Measurements from ENCODE around the gene FGFR4.

The FGFR4 gene

DNA sequence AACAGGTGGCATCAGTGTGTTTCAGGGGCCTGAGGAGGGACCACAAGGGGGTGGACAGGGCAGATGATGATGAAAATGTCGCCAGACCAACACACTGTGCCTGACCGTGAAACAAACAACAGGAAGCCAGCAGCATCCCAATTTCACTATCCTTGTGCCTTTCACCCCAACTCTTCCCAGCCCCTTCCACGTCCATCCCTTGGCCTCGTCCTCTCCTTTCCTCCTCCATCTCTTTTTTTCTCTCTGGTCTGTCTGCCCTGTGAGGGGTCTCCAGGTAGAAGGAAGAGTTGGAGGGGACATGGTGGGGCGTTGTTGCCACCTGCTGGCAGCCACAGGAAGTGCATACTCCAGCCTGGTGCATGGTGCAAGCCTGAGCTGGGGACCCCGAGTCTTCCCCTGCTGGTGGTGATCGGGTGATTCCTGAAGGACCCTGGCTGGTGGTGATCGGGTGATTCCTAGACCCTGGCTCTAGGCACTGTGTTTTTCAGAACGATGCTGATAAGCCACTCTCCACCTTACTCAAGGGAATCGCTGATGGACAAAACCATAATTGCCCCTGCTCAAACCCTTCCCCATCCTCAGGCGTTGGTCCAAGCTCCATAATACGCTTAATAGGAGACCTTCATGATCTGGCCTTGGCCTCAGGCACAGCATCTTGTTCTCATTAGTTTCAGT, 25.1 kb downstream of the FGFR4 start:
- DNase-seq (ENCODE audit: insufficient read length, low spot score) = peak; percentile 74
- no peak for TF ChIP-seq POLR2A (IDR thresholded peaks at IDR 0.05; ENCODE audit: low read depth, low read length)
- TF ChIP-seq TAF1 (IDR thresholded peaks at IDR 0.05; ENCODE audit: low read depth, low read length) = no peak
- TF ChIP-seq POU2F2 (IDR thresholded peaks at IDR 0.05; ENCODE audit: low read depth, low read length) = peak; percentile 51; the same call in 1 of the 2 replicates
- no peak for TF ChIP-seq SPI1 (IDR thresholded peaks at IDR 0.05; ENCODE audit: low read depth, low read length)
- peak; percentile 88 for FAIRE-seq

DNA sequence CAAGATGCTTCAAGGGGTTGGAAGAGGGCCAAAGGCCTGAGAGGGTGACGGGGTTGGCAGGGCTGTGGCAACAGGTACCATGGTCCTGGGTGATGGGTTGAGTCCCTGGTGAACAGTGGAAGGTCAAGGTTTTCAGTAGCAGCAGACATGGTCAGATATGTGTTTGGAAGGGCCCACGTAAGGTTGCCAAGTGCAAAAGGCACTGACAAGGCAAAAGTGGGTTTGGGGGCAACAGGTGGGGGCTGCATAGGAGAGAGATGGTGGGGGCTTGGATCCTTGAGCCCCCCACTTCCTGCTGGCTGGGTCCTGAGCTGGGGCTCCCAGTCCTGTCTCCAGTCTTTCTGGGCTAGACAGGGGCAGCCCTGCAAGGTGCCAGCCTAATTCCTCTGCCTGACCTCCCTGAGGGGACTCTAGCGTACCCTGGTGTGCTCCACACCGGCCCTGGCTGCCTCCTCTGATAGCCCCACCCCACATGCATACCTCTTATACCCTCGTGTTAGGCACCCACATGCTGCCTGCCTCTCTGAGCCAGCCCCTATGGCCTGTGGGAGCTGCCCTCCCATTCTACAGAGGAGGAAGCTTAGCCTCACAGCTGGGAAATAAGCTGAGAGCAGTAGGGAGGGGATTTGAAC, 26.0 kb downstream of the FGFR4 start:
- DNase-seq (ENCODE audit: insufficient read length, low spot score) = no peak
- no peak for FAIRE-seq
- TF ChIP-seq TAF1 (IDR thresholded peaks at IDR 0.05; ENCODE audit: low read depth, low read length) (no peak), PAX5 (IDR thresholded peaks at IDR 0.05; ENCODE audit: insufficient read depth, low read length, severe bottlenecking) (no peak), POLR2AphosphoS5 (IDR thresholded peaks at IDR 0.05; ENCODE audit: low read depth, low read length) (no peak), POU2F2 (IDR thresholded peaks at IDR 0.05; ENCODE audit: low read depth, low read length) (no peak), POLR2A (IDR thresholded peaks at IDR 0.05; ENCODE audit: low read depth, low read length) (no peak), SPI1 (IDR thresholded peaks at IDR 0.05; ENCODE audit: low read depth, low read length) (no peak)

DNA sequence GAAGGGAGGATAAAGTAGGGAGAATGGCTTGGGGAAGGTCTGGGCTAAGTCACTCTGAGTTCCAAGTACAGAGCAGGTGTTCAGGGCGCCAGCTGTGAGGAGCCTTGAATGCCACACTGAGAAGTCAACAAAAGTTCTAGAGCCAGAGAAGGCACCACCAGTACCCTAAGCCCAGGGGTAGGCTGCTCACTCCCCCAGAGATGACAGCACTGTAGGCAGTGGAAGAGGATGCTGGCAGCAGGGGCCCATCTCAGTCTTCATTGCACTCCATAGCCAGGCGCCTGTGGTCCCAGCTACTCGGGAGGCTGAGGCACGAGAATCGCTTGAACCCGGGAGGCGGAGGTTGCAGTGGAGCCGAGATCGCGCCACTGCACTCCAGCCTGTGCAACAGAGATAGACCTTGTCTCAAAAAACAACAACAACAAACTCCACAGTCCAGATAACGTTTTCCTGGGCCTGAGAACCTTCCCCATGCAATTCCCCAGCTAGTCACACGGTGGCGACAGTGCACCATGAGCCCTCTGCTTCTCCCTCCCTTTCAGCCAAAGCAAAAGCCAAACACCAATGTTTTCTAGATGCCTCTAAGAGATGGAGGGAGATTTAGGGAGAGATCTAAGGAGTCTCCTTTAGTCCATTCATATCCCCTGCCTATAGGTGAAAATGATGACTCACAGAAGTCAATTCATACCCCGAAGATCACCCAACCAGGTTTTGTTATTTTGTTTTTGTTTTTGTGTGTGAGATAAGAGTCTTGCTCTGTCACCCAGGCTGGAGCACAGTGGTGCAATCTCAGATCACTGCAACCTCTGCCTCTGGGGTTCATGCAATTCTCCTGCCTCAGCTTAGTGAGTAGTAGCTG, 27.1 kb downstream of the FGFR4 start:
- TF ChIP-seq SPI1 (IDR thresholded peaks at IDR 0.05; ENCODE audit: low read depth, low read length) = no peak
- TF ChIP-seq POU2F2 (IDR thresholded peaks at IDR 0.05; ENCODE audit: low read depth, low read length) = peak; percentile 80; the same call in 1 of the 2 replicates
- DNase-seq (ENCODE audit: insufficient read length, low spot score) (peak; percentile 79), FAIRE-seq (peak; percentile 92)

DNA sequence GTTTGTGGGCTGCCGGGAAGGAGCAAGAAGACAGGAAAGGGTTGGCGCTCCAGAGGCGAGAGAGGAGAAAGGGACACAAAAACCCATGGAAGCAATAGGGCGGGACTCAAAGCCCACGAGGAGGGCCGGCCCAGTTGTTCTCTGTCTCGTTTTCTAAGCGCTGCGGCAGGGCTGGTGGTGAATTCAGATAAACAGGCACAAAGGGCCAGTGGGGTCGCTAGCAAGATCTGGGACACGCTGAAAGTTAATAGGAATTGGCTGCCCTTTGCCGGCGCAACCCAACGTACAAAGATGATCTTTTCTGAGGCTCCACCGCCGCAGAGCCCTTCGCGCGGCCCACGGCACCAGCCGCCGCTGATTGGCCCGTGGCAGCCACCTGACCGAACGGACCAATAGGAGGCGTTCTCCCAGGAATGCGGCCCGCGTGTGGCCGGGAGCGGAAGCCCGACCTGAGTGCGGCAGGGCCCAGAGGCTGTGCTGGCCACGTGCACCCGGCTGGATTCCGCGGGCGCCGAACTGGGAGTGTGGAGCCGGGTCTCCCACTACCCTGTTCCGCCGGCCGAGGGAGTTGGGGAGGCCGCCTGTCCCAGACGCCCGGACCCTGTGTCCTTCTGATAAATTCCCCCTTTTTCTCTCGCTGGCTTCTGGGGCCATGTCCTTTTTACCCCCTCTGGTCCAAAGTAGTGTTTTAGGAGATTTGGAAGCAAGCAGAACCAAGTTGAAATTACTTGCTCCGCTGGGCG, 30.1 kb downstream of the FGFR4 start:
- peak; percentile 67 for DNase-seq (ENCODE audit: insufficient read length, low spot score)
- TF ChIP-seq SPI1 (IDR thresholded peaks at IDR 0.05; ENCODE audit: low read depth, low read length) (no peak), POLR2A (IDR thresholded peaks at IDR 0.05; ENCODE audit: low read depth, low read length) (no peak), PAX5 (IDR thresholded peaks at IDR 0.05; ENCODE audit: insufficient read depth, low read length, severe bottlenecking) (no peak), POU2F2 (IDR thresholded peaks at IDR 0.05; ENCODE audit: low read depth, low read length) (no peak), TAF1 (IDR thresholded peaks at IDR 0.05; ENCODE audit: low read depth, low read length) (no peak), POLR2AphosphoS5 (IDR thresholded peaks at IDR 0.05; ENCODE audit: low read depth, low read length) (no peak)

DNA sequence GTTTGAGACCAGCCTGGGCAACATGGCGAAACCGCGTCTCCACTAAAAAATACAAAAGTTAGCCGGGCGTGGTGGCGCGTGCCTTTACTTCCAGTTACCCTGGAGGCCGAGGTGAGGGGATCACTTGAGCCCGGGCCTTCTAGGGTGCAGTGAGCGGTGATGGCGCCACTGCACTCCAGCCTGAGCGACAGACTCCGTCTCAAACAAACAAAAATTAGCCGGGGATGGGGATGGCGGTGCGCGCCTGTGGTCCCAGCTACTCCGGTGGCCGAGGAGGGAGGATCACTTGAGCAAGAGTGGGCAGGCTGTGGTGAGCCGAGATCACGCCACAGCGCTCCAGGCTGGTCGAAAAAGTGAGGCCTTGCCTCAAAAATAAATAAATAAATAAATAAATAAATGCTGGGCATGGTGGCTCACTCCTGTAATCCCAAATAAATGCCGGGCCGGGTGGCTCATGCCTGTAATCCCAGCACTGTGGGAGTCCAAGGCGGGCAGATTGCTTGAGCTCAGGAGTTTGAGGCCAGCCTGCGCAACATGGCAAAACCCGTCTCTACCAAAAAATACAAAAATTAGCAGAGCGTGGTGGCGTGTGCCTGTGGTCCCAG, 30.8 kb downstream of the FGFR4 start:
- TF ChIP-seq SPI1 (IDR thresholded peaks at IDR 0.05; ENCODE audit: low read depth, low read length) = no peak
- no peak for TF ChIP-seq TAF1 (IDR thresholded peaks at IDR 0.05; ENCODE audit: low read depth, low read length)
- TF ChIP-seq POLR2AphosphoS5 (IDR thresholded peaks at IDR 0.05; ENCODE audit: low read depth, low read length) = no peak
- no peak for TF ChIP-seq POU2F2 (IDR thresholded peaks at IDR 0.05; ENCODE audit: low read depth, low read length)
- TF ChIP-seq POLR2A (IDR thresholded peaks at IDR 0.05; ENCODE audit: low read depth, low read length) = no peak
- TF ChIP-seq PAX5 (IDR thresholded peaks at IDR 0.05; ENCODE audit: insufficient read depth, low read length, severe bottlenecking) = no peak
- DNase-seq (ENCODE audit: insufficient read length, low spot score) = no peak
- FAIRE-seq = no peak

More for the DNA sequence above, 30.1 kb downstream of the FGFR4 start:
- FAIRE-seq = peak; percentile 45

DNA sequence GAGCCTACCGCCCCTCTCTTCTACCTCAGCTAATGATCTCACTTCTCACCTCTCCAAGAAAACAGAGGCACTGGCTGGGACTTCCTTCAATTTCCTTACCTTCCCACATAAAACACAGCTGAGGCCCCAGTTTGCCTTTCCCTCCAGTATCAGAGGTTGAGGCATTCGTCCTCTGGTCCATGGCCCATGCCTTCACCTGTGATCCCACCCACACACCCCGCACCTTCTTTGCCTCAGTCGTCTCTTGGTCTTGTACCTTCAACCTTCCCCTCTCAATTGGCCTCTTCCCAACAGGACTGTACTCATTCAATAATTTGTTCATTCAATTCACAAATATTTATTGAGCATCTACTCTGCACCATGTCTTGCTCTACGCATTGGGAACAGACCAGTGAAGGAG, 35.9 kb downstream of the FGFR4 start:
- TF ChIP-seq POU2F2 (IDR thresholded peaks at IDR 0.05; ENCODE audit: low read depth, low read length) (no peak), POLR2AphosphoS5 (IDR thresholded peaks at IDR 0.05; ENCODE audit: low read depth, low read length) (no peak), PAX5 (IDR thresholded peaks at IDR 0.05; ENCODE audit: insufficient read depth, low read length, severe bottlenecking) (no peak), SPI1 (IDR thresholded peaks at IDR 0.05; ENCODE audit: low read depth, low read length) (no peak), POLR2A (IDR thresholded peaks at IDR 0.05; ENCODE audit: low read depth, low read length) (no peak), TAF1 (IDR thresholded peaks at IDR 0.05; ENCODE audit: low read depth, low read length) (no peak)
- DNase-seq (ENCODE audit: insufficient read length, low spot score) = no peak
- no peak for FAIRE-seq

DNA sequence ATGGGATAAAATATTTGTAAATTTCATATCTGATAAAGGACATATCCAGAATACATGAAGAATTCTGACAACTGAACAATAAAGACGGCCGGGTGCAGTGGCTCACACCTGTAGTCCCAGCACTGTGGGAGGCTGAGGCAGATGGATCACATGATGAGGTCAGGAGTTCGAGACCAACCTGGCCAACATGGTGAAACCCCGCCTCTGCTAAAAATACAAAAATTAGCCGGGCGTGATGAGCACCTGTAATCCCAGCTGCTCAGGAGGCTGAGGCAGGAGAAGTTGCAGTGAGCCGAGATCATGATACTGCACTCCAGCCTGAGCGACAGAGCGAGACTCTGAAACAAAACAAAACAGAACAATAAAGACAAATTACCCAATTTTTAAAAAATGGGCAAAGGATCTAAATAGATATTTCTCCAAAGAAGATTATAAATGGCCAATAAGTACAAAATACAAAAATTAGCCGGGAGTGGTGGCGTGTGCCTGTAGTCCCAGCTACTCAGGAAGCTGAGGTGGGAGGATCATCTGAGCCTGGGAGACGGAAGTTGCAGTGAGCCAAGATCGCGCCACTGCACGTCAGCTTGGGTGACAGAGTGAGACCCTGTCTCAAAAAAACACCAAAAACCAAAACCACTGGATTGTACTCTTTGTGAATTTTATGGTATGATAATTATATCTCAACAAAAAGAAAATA, 37.2 kb downstream of the FGFR4 start:
- DNase-seq (ENCODE audit: insufficient read length, low spot score) (no peak), FAIRE-seq (peak; percentile 5)
- TF ChIP-seq POLR2AphosphoS5 (IDR thresholded peaks at IDR 0.05; ENCODE audit: low read depth, low read length) (no peak), PAX5 (IDR thresholded peaks at IDR 0.05; ENCODE audit: insufficient read depth, low read length, severe bottlenecking) (no peak), SPI1 (IDR thresholded peaks at IDR 0.05; ENCODE audit: low read depth, low read length) (no peak), TAF1 (IDR thresholded peaks at IDR 0.05; ENCODE audit: low read depth, low read length) (no peak), POLR2A (IDR thresholded peaks at IDR 0.05; ENCODE audit: low read depth, low read length) (no peak), POU2F2 (IDR thresholded peaks at IDR 0.05; ENCODE audit: low read depth, low read length) (no peak)

DNA sequence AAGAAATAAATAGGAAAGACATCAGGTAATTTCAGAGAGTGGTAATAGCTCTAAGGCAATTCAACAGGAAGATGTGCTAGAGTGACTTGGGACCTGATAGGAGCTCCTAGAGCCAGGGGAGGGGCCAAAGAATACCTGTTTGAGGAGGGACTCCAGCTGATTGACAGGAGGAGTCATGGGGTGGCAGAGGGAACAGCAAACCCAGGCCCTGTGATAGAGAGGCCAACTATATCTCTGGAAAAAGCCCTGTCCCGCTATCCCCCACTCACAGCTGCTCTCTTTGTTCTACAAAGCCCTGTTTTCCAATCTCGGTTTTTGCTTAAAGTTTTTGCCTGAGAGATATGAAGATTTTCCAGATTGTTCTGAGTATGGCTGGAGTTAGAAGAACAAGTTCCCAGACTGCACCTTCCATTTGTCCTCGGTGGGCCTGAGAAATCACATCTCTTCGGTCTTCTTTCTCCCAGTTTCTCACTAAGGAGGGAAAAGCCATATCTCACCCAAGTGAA, 37.8 kb downstream of the FGFR4 start:
- peak; percentile 53 for DNase-seq (ENCODE audit: insufficient read length, low spot score)

More for the DNA sequence above, 37.8 kb downstream of the FGFR4 start:
- no peak for FAIRE-seq
- TF ChIP-seq TAF1 (IDR thresholded peaks at IDR 0.05; ENCODE audit: low read depth, low read length) (no peak), POLR2AphosphoS5 (IDR thresholded peaks at IDR 0.05; ENCODE audit: low read depth, low read length) (no peak), SPI1 (IDR thresholded peaks at IDR 0.05; ENCODE audit: low read depth, low read length) (no peak), PAX5 (IDR thresholded peaks at IDR 0.05; ENCODE audit: insufficient read depth, low read length, severe bottlenecking) (no peak), POLR2A (IDR thresholded peaks at IDR 0.05; ENCODE audit: low read depth, low read length) (no peak), POU2F2 (IDR thresholded peaks at IDR 0.05; ENCODE audit: low read depth, low read length) (no peak)
